MM.1S (cell line): Measurements from ENCODE around the gene ABCG4.
"Not testable (repeated sequence)": the region's sequence is repeated elsewhere in the genome, so short reads cannot be mapped to it uniquely, and the experiment has no call there.

Experiments
- DNase-seq: peaks from one replicate; pipeline ENCODE4 v3.0.0-alpha.2; 2015
- H2AFZ ChIP-seq: fragments of 300-600 bp; sonication (generic); 2 replicates; pipeline ENCODE4 v1.6.0; 2016; ENCODE audit warnings: antibody characterized with exemption, low read length
- H3F3A ChIP-seq: fragments of 300-600 bp; sonication (generic); 2 replicates; pipeline ENCODE4 v1.6.1; 2016; ENCODE audit warnings: mild to moderate bottlenecking, antibody characterized with exemption, low read length, moderate library complexity, mixed read lengths; ENCODE audit not compliant: insufficient read depth
- H3K27ac ChIP-seq: fragments of 300-600 bp; sonication (generic); 2 replicates; pipeline ENCODE4 v1.5.1; 2016; ENCODE audit warnings: mild to moderate bottlenecking, low read length
- H3K27me3 ChIP-seq: fragments of 300-600 bp; sonication (generic); replicated peaks from 2 replicates; pipeline ENCODE4 v1.6.0; 2016; ENCODE audit warnings: low read length; ENCODE audit not compliant: insufficient read depth
- H3K36me3 ChIP-seq: fragments of 300-600 bp; sonication (generic); replicated peaks from 2 replicates; pipeline ENCODE4 v1.6.1; 2016; ENCODE audit warnings: mild to moderate bottlenecking, low read length, mixed read lengths; ENCODE audit not compliant: insufficient read depth
- H3K4me1 ChIP-seq: fragments of 300-600 bp; sonication (generic); 2 replicates; pipeline ENCODE4 v1.6.1; 2016; ENCODE audit warnings: low read length, mixed read lengths
- H3K4me2 ChIP-seq: fragments of 300-600 bp; sonication (generic); 2 replicates; pipeline ENCODE4 v1.6.0; 2016; ENCODE audit warnings: low read depth, low read length
- H3K4me3 ChIP-seq: fragments of 300-600 bp; sonication (generic); 2 replicates; pipeline ENCODE4 v1.5.1; 2016; ENCODE audit warnings: low read length, mixed read lengths
- H3K79me2 ChIP-seq: fragments of 300-600 bp; sonication (generic); 2 replicates; pipeline ENCODE4 v1.6.1; 2016; ENCODE audit warnings: mixed run types, low read length, mixed read lengths
- H3K9ac ChIP-seq: fragments of 300-600 bp; sonication (generic); 2 replicates; pipeline ENCODE4 v1.6.1; 2016; ENCODE audit warnings: low read length, mixed read lengths
- H3K9me2 ChIP-seq: fragments of 300-600 bp; sonication (generic); replicated peaks from 2 replicates; pipeline ENCODE4 v1.6.1; 2016; ENCODE audit warnings: mild to moderate bottlenecking, low read length, mixed read lengths; ENCODE audit not compliant: insufficient read depth
- H3K9me3 ChIP-seq: fragments of 300-600 bp; sonication (generic); replicated peaks from 2 replicates; pipeline ENCODE4 v1.6.1; 2016; ENCODE audit warnings: mild to moderate bottlenecking, low read length, mixed read lengths; ENCODE audit not compliant: insufficient read depth
- H4K20me1 ChIP-seq: fragments of 300-600 bp; sonication (generic); 2 replicates; pipeline ENCODE4 v1.6.1; 2016; ENCODE audit warnings: mild to moderate bottlenecking, low read length, moderate library complexity, mixed read lengths; ENCODE audit not compliant: insufficient read depth
- CTCF ChIP-seq: fragments of 300-600 bp; sonication (generic); IDR thresholded peaks from 2 replicates; pipeline ENCODE4 v1.5.1; 2016; ENCODE audit warnings: antibody characterized with exemption, low read length, mixed read lengths
- EZH2 ChIP-seq: fragments of 300-600 bp; sonication (generic); optimal IDR thresholded peaks from 2 replicates; pipeline ENCODE3; 2017; ENCODE audit warnings: low read depth, mild to moderate bottlenecking, antibody characterized with exemption, low read length, mixed read lengths
- EZH2phosphoT487 ChIP-seq: fragments of 300-600 bp; sonication (generic); IDR thresholded peaks from 2 replicates; pipeline ENCODE4 v1.6.1; 2018; ENCODE audit warnings: antibody characterized with exemption, low read length

The ABCG4 gene

GRCh38 chr11:119100994-119101758 is 47.7 kb upstream of the ABCG4 start:
- H3K9me3 ChIP-seq = no peaks in the 10 kb centered on the region
- peak overlapping the region; percentile 77 for H2AFZ ChIP-seq
- H3F3A ChIP-seq = peaks cover 32% of the 10 kb centered on the region
- peak overlapping the region; percentile 93 for H3K9ac ChIP-seq
- H3K9me2 ChIP-seq = no peaks in the 10 kb centered on the region
- H4K20me1 ChIP-seq = no peaks in the 10 kb centered on the region
- TF ChIP-seq CTCF = no peak
- no peak for TF ChIP-seq EZH2
- no peak for TF ChIP-seq EZH2phosphoT487
- H3K4me3 ChIP-seq = peak overlapping the region; percentile 93
- peak overlapping the region; percentile 99 for H3K4me2 ChIP-seq
- H3K27me3 ChIP-seq = no peaks in the 10 kb centered on the region
- H3K27ac ChIP-seq = peak overlapping the region; percentile 96; the same call in 1 of the 2 replicates
- H3K4me1 ChIP-seq = peaks cover 34% of the 10 kb centered on the region
- H3K79me2 ChIP-seq = peaks cover 31% of the 10 kb centered on the region
- DNase-seq = peak; percentile 66
- no peaks in the 10 kb centered on the region for H3K36me3 ChIP-seq

- TF ChIP-seq CTCF (no peak), EZH2phosphoT487 (no peak), EZH2 (no peak)
- H2AFZ ChIP-seq = peak within 1 kb of the TSS; percentile 77
- H3K4me3 ChIP-seq = peak within 1 kb of the TSS; percentile 93
These were observed 47.0 kb upstream of the ABCG4 start, which contains the start of gene DPAGT1 for GRCh38 chr11:119101759-119102423. TSS of gene DPAGT1 (minus strand) at chr11:119101853. CDS start at chr11:119101655, 198 bp downstream.

GRCh38 chr11:119103161-119103664 is 45.6 kb upstream of the ABCG4 start:
- not testable (repeated sequence) for H3K9me3 ChIP-seq, H4K20me1 ChIP-seq, H3K9me2 ChIP-seq, H3K27me3 ChIP-seq, H3K36me3 ChIP-seq, DNase-seq
- Histone ChIP-seq H3K27ac (peak overlapping the region; percentile 96; the same call in 1 of the 2 replicates), H2AFZ (peak overlapping the region; percentile 32; the same call in 1 of the 2 replicates), H3F3A (peaks cover 32% of the 10 kb centered on the region), H3K4me1 (peaks cover 27% of the 10 kb centered on the region), H3K79me2 (peaks cover 45% of the 10 kb centered on the region), H3K4me3 (peak overlapping the region; percentile 93), H3K4me2 (peak overlapping the region; percentile 99), H3K9ac (peak overlapping the region; percentile 93; the same call in 1 of the 2 replicates)

More at GRCh38 chr11:119101759-119102423, 47.0 kb upstream of the ABCG4 start, which contains the start of gene DPAGT1:
- Histone ChIP-seq H4K20me1 (no peaks in the 10 kb centered on the region), H3K79me2 (peaks cover 34% of the 10 kb centered on the region), H3K9ac (peak within 1 kb of the TSS; percentile 93), H3K4me1 (peaks cover 35% of the 10 kb centered on the region), H3K27ac (peak within 1 kb of the TSS; percentile 96), H3K27me3 (no peaks in the 10 kb centered on the region), H3K9me2 (no peaks in the 10 kb centered on the region), H3K4me2 (peak within 1 kb of the TSS; percentile 99), H3F3A (peaks cover 34% of the 10 kb centered on the region), H3K36me3 (no peaks in the 10 kb centered on the region), H3K9me3 (no peaks in the 10 kb centered on the region)
- DNase-seq = peak; percentile 91
